Neuron (in vitro differentiated cells): ENCODE data around the gene E2F4.

Source experiments
- H2AFZ ChIP-seq: one replicate; pipeline ENCODE4 v1.6.1; 2013; ENCODE audit warnings: low read depth, mild to moderate bottlenecking, inconsistent platforms, low read length, moderate library complexity
- H3K27me3 ChIP-seq: one replicate; pipeline ENCODE4 v1.6.1; 2013; ENCODE audit warnings: low read length; ENCODE audit not compliant: insufficient read depth
- H3K36me3 ChIP-seq: one replicate; pipeline ENCODE4 v1.6.1; 2013; ENCODE audit warnings: low read length; ENCODE audit not compliant: insufficient read depth
- H3K4me1 ChIP-seq: one replicate; pipeline ENCODE4 v1.6.1; 2013; ENCODE audit warnings: low read length; ENCODE audit not compliant: insufficient read depth
- H3K4me3 ChIP-seq: 2 replicates; pipeline ENCODE4 v1.5.1; 2013; ENCODE audit warnings: mild to moderate bottlenecking, low read length, moderate library complexity
- H3K9me3 ChIP-seq: one replicate; pipeline ENCODE4 v1.6.1; 2013; ENCODE audit warnings: low read length

The E2F4 gene

DNA sequence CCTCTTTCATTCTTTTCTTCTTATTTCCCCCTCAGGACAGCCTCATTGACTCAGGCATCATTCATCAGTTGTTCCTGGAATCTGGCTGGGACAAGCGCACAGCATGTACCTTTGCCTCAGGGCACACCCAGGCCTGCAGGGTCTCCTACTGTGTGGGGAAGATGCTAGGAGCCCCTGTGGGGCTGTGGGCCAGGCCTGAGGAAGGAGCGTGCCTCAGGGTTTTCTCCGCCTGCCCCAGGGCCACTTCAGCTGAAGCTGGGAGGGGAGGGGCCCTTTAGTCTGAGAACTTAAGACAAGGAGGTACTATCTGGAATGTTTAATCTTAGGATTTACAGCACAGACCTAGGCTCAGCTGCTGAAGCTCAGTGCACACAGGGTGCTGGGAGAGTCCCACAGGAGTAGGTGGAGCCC, 14.9 kb downstream of the E2F4 start:
- H2AFZ ChIP-seq = no peak overlapping the region
- peaks cover 8% of the 10 kb centered on the region for H3K4me1 ChIP-seq
- no peak overlapping the region for H3K4me3 ChIP-seq
- H3K36me3 ChIP-seq = peaks cover 30% of the 10 kb centered on the region
- H3K9me3 ChIP-seq = no peaks in the 10 kb centered on the region
- H3K27me3 ChIP-seq = no peaks in the 10 kb centered on the region

DNA sequence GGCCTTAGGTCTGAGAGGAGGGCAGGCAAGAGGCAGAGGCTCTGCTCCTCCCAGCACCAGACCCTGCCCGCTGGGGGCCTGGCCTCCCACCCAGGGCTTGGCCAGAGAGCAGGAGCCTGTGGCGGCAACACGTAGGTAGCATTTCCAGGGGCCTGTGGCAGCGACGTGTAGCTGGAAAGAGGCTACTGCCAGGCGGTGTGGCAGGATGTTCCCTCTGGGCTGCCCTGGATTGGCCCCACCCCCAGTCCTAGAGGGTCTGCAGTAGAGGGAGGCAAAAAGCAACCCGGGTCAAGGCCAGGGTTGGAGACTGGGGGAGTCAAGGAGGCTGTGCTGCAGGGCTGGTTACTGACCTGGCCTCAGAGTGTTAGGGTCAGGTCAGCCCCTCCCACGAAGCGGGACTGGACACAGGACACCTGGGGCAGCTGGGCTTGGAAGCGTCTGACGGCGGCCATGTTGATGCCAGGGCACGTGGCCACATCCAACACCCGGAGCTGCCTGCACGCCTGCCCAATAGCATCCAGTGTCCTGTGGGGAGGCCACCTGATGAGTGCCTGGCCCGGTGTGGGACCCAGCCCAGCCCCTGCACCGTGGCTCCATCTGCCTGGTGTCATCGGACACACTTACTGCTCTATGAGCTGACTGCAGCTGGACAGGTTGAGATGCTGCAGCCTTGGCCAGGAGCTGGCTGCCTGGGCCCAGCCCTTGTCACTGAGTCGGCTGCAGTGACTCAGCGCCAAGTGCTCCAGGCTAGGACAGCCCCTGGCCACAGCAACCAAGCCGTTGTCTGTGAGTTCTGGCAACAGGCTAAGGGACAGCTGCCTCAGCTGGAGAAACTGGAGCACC, 15.5 kb downstream of the E2F4 start:
- H3K4me1 ChIP-seq = peaks cover 8% of the 10 kb centered on the region
- no peak overlapping the region for H2AFZ ChIP-seq
- H3K36me3 ChIP-seq = peaks cover 30% of the 10 kb centered on the region
- H3K4me3 ChIP-seq = no peak overlapping the region
- H3K27me3 ChIP-seq = no peaks in the 10 kb centered on the region
- no peaks in the 10 kb centered on the region for H3K9me3 ChIP-seq

DNA sequence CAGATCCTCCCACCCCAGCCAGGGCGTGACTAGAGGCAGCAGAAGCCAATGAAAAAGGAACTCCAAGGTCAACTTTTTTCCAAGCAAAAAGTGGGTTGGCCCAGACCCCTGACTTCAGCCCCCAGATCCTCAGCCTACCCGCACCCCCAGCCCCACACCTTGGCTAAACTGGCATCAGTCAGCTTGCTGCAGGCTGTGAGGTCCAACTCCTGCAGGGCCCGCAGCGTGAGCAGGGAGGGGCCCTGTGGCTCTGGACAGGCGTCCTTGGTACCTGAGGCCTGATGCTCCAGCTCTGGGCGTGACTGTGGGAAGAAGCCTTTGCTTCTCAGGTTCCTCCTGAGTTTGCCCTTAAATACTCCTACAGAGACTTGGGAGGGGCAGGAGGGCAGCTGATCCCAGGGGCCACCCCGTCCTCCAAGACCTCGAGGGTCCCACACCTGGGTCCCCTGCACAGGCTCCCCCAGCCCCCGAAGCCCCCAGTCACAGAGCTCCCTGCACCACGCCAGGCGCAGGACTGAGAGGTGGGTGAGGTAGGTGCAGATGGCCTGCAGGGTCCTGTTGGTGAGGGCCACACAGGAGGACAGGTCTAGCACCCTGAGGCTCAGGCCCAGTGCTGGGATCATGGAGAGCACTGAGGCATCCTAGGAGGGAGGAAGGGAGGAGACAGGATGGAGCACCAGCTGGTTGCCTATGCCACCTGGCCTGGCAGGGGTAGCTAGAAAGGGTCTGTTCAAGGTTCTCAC, 16.4 kb downstream of the E2F4 start:
- H3K4me3 ChIP-seq = no peak overlapping the region
- H3K9me3 ChIP-seq = no peaks in the 10 kb centered on the region

DNA sequence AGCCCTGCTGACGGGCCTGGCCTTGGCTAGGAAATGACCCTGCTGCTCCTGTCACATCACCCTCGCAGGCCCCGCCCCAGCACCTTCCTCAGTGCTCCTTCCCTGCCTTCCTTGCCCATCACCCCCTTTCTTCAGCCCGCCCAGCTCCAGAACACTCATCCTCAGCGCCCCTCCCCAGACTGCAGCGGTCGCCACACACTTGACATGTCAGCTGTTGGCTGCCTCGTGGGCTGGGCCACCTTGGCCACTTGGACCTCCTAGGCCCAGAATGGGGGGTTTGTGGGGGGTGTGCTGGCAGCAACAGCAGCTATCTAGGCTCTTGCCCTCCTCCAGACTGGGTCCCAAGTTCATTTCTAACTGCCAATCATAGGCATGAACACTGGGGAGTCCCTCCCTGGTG, 17.6 kb downstream of the E2F4 start:
- Histone ChIP-seq H2AFZ (no peak overlapping the region), H3K36me3 (peaks cover 14% of the 10 kb centered on the region), H3K4me3 (no peak overlapping the region), H3K4me1 (peaks cover 8% of the 10 kb centered on the region), H3K9me3 (no peaks in the 10 kb centered on the region), H3K27me3 (no peaks in the 10 kb centered on the region)

More for the DNA sequence above, 16.4 kb downstream of the E2F4 start:
- Histone ChIP-seq H3K27me3 (no peaks in the 10 kb centered on the region), H2AFZ (no peak overlapping the region), H3K36me3 (peaks cover 22% of the 10 kb centered on the region), H3K4me1 (peaks cover 8% of the 10 kb centered on the region)

DNA sequence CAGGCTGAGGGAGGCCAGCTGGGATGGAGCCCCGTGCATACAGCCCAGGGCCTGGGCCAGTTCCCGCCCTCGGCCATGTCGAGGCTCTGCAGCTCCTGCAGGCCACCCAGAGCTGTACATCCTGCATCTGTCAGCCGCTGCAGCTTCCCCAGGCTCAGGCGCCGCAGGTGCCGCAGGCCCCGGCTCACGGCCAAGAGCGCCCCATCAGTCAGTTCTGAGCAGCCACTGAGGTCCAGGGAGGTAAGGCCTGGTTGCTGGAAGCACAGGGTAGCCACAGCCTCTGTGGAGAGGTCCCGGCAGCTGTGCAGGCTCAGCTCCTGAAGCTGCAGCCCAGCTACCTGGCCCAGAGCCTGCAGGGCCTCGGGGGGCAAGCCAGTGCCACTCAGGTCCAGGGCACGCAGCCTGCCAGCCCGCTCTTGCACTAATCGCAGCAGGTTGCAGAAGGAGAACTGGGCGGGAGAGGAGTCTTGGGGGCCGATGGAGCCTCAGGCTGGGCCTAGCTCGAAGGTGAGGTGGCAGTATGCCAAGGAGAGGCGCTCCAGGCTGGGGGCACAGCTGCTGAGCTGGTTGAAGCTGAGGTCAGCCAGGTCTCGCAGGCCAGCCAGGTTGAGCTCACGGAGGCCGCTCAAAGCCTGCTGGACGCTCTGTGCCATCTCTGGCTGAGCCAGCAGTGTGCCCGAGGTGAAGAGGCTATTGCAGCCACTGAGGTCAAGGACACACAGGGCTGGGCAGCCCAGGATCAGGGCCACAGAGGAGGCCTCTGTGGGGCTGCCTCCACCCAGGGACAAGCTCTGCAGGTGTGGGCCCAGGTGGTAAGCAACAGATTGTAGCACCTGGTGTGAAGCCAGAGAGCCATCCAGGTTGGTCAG, 18.3 kb downstream of the E2F4 start:
- Histone ChIP-seq H3K4me3 (no peak overlapping the region), H3K4me1 (peaks cover 8% of the 10 kb centered on the region), H3K36me3 (peaks cover 14% of the 10 kb centered on the region), H3K27me3 (no peaks in the 10 kb centered on the region), H3K9me3 (no peaks in the 10 kb centered on the region), H2AFZ (no peak overlapping the region)

DNA sequence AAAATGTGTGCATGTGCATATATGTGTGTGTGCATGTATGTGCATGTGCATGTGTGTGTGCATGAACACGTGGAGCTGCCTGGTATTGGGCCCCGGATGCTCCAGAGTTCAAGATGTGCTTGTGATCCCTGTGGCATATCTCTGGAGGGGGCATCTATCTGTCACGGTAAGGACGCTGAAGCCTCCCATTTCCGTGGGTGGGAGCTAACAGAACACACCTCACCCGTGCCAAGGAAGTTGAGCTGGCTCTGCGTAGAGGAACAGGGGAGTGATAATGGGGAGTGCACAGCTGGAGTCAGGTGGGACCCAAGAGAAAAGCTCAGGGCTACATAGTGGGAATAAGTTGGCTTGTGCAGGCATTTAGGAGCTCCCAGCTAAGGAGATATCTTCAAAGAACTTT, 19.7 kb downstream of the E2F4 start:
- H3K4me3 ChIP-seq = no peak overlapping the region
- no peaks in the 10 kb centered on the region for H3K27me3 ChIP-seq
- no peaks in the 10 kb centered on the region for H3K9me3 ChIP-seq
- no peak overlapping the region for H2AFZ ChIP-seq
- H3K36me3 ChIP-seq = peaks cover 17% of the 10 kb centered on the region
- peaks cover 7% of the 10 kb centered on the region for H3K4me1 ChIP-seq

DNA sequence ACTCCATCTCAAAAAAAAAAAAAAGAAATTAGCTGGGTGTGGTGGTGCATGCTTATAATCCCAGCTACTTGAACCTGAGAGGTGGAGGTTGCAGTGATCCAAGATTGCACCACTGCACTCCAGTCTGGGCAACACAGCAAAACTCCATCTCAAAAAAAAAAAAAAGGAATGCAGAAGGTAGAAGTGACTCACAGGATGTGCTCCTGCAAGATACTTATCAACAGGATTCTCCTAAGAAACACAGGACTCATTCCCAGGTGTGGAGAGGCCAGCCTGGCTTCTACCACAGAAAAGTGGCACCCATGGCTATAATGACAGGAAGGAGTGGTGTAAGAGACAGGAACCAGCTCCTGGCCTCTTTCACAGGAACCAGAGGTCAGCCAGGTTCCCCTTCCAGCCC, 20.8 kb downstream of the E2F4 start:
- Histone ChIP-seq H3K4me1 (no peaks in the 10 kb centered on the region), H3K36me3 (peaks cover 18% of the 10 kb centered on the region), H2AFZ (no peak overlapping the region), H3K27me3 (no peaks in the 10 kb centered on the region), H3K9me3 (no peaks in the 10 kb centered on the region), H3K4me3 (no peak overlapping the region)

DNA sequence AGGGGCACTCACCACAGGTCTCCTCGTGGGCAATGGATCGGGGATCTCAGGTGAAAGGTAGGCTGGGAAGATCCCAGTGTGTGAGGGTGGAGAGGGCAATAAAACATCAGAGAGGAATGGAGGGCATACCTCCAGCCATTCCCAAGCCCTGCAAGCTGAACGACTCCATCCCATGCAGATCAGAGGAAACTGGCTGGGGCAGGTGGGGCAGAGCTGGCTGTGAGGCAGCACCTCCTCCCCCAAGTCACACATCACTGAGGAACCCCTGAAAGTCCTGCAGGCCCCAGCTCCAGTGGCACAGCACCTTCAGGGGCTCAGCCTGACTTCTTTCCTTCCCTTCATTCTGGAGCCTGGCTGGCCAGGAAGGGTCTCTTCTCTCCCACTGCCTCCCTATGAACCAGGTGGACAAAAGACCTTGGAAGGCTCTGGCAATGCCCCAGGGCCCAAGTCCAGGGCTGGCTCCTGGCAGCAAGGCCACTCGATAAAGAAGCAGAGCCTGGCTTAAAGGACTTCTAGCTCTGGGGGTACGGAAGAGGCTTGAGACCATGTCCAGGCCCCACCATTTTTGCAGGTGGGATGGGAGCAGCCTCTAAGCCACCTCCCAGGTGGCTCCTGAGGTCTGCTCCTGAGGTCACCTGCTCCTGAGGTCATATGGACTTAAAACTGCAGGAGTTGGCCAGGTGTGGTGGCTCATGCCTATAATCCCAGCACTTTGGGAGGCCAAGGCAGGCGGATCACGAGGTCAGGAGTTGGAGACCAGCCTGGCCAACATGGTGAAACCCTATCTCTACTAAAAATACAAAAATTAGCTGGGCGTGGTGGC, 21.5 kb downstream of the E2F4 start:
- no peaks in the 10 kb centered on the region for H3K27me3 ChIP-seq
- no peak overlapping the region for H2AFZ ChIP-seq
- H3K36me3 ChIP-seq = peaks cover 18% of the 10 kb centered on the region
- H3K9me3 ChIP-seq = no peaks in the 10 kb centered on the region
- no peak overlapping the region for H3K4me3 ChIP-seq
- H3K4me1 ChIP-seq = no peaks in the 10 kb centered on the region

DNA sequence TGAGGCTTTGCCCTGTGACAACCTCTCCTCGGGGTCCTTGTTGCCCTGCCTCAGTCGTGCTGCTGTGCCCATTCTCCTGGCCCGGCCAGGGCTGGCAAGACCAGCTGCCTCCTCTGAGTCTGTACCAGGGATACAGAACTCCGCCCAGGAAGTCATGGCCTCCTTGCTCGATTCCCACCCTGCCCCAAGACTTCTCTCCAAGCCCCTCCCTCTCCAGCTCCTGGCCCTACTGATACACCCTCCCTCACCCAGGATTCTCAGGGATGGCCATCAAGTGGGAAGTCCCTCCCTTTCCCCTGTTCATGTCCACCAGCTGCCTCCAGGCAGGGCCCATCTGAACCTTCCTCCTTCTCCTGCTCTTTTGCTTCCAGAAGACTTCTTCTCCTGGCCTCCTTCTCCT, 23.8 kb downstream of the E2F4 start:
- no peaks in the 10 kb centered on the region for H3K27me3 ChIP-seq
- H3K4me3 ChIP-seq = no peak overlapping the region
- no peaks in the 10 kb centered on the region for H3K4me1 ChIP-seq
- no peak overlapping the region for H2AFZ ChIP-seq
- peaks cover 15% of the 10 kb centered on the region for H3K36me3 ChIP-seq
- H3K9me3 ChIP-seq = no peaks in the 10 kb centered on the region

DNA sequence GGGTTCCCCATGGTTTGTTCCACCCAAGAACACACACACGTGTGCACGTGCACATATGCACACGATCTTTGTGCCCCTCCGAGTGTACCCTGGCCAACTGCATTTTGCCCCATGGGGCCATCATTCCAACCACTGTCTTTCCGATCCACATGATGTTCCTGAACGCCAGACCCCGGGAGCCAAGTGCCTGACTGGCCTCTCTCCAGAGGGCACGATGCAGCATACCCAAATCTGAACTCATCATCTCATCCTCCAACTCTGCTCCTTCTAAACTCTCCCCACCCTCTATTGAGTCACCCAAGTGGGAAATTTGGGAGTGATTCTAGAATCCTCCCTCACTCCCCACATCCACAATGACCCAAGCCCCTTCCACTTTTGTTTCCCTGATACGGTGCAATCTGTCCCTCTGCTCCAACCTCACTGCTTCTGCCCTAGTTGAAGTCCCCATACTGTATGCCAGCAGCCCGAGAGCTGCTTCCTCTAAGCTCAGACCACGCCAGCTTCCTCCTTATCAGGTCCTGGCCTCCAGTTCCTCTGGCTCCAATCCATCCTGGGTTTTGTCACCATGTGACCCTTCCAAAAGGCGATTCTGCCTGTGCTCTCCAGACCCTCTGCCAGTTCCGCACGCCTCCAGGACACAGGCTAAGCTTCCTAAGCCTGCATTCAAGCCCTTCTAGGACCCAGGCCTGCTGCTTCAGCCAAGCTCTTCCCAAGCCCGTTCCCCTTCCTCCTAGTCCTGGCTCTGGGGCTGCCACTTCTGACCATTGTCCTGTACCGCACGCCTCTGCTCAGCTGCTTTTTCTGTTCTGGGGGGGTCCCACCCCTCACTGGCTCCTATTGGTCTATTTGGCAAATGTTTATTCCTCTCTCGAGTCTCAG, 24.9 kb downstream of the E2F4 start:
- no peak overlapping the region for H3K4me3 ChIP-seq
- no peak overlapping the region for H2AFZ ChIP-seq
- no peaks in the 10 kb centered on the region for H3K4me1 ChIP-seq
- H3K36me3 ChIP-seq = peaks cover 10% of the 10 kb centered on the region
- H3K9me3 ChIP-seq = no peaks in the 10 kb centered on the region
- H3K27me3 ChIP-seq = no peaks in the 10 kb centered on the region

DNA sequence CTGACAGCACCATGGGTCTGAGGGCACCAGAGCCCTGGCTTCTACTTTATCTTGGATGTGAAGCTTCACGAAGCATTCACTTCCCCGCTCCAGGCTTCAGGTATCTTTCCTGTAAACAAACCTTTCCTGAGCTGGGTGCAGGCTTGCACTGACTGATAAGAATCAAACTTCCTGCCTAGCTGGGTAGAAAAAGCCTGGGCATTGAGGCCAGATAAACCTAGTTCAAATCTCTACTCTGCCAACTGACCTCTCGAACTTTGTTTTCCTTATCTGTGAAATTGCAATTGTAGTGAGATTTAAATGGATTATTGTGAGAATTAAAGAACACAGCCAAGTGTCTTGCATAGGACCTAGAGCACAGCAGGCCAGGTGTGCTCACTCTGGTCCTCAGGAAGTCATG, 32.0 kb downstream of the E2F4 start:
- H3K27me3 ChIP-seq = no peaks in the 10 kb centered on the region
- H2AFZ ChIP-seq = no peak overlapping the region
- H3K4me1 ChIP-seq = peaks cover 21% of the 10 kb centered on the region
- H3K4me3 ChIP-seq = no peak overlapping the region
- H3K9me3 ChIP-seq = no peaks in the 10 kb centered on the region
- peaks cover 10% of the 10 kb centered on the region for H3K36me3 ChIP-seq
